Middle frontal gyrus (tissue), 1 donor: ENCODE data around the gene ARHGAP28.
"Not testable (repeated sequence)": the region's sequence is repeated elsewhere in the genome, so short reads cannot be mapped to it uniquely, and the experiment has no call there.

Experiments used
- DNase-seq: peaks from one replicate; pipeline ENCODE4 v3.0.0-alpha.2; 2015; ENCODE audit warnings: low spot score; ENCODE audit errors: extremely low spot score

The ARHGAP28 gene

GRCh38 chr18:6814882-6815425 lies 85.4 kb downstream of the ARHGAP28 start:
- DNase-seq: no peak

DNA sequence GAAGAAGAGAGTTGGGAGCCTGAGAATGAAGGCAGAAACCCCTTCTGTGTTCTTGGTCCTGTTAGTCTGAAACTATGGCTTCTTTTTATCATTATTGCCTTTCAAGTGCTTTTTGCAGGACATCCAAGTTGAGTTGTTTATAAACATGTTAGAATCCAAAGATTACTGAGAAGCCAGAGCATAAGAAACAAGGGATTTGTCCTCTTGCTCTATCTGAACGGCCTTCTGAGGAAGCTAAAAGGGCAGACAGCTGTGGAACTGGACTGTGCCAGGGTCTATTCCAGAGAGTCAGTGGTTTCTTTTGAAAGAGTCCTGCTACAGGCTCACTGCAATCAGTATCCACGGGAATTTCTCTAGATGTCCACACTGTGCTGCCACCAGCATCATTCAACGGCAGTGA lies 86.6 kb downstream of the ARHGAP28 start:
- DNase-seq: no peak

- no peak for DNase-seq
These were observed 89.8 kb downstream of the ARHGAP28 start for GRCh38 chr18:6819332-6819731.

DNA sequence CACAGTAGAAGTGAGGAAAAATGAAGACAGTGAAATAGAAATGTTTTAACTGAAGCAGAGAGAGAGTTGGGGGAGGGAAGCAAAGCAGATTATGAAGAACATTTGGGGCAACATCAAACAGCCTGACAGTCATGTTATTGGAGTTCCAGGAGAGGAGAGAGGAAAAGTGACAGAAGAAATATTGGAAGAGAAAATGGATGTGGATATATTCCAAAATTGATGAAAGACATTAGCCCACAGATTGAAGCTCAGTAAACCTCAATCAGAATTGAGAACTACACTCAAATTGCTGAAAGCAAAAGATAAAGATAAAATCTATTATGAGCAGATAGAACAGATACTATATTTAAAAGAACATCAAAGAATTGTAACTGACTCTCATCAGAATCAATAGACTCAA lies 90.8 kb downstream of the ARHGAP28 start:
- no peak for DNase-seq

DNA sequence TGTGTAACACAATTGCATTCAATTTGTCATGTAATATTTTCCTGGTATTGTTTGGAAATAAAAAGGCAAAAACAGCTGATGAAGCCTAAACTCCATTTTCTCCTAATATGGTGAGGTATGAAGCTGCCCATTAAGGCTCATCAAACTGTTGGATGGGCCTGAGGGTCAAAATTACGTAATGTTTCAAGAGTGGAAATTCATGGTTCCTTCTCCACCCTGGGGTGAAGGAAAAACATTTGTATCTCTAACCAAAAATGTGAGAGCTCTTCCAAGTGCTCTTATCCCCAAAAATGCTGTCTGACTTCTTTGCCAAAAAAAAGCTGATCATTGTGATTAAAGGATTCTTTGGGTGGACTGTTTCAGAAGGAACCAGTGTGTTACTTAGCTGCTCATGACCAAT lies 91.8 kb downstream of the ARHGAP28 start:
- no peak for DNase-seq

DNA sequence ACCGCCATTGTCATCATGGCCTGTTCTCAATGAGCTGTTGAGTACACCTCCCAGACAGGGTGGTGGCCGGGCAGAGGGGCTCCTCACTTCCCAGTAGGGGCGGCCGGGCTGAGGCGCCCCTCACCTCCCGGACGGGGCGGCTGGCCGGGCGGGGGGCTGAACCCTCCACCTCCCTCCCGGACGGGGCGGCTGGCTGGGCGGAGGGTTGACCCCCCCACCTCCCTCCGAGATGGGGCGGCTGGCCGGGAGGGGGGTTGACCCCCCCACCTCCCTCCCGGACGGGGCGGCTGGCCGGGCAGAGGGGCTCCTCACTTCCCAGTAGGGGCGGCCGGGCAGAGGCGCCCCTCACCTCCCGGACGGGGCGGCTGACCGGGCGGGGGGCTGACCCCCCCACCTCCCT lies 97.6 kb downstream of the ARHGAP28 start:
- not testable (repeated sequence) for DNase-seq

- not testable (repeated sequence) for DNase-seq
These were observed 98.0 kb downstream of the ARHGAP28 start for GRCh38 chr18:6827566-6827965.

- DNase-seq: no peak
These were observed 101.4 kb downstream of the ARHGAP28 start for GRCh38 chr18:6830916-6831315.

DNA sequence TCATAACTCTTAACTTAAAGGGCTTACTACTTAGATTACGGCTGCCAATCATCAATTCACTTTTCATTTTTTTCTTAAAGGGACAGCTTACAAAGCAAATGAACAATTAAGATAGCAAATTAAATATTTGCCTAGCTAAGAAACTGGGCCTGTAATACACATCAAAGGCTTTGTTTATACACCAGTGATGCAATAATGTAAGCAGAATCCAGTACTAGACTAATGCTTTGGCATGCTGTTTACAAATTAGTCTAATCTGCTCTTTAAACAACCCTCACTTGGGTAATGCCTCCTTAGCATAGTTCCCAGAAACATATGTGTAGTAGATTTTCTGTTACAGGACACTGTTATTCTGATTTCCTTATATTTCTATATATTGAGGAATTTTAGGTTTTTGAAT lies 105.8 kb downstream of the ARHGAP28 start:
- DNase-seq: no peak

GRCh38 chr18:6836331-6836730 lies 106.8 kb downstream of the ARHGAP28 start:
- DNase-seq: no peak

DNA sequence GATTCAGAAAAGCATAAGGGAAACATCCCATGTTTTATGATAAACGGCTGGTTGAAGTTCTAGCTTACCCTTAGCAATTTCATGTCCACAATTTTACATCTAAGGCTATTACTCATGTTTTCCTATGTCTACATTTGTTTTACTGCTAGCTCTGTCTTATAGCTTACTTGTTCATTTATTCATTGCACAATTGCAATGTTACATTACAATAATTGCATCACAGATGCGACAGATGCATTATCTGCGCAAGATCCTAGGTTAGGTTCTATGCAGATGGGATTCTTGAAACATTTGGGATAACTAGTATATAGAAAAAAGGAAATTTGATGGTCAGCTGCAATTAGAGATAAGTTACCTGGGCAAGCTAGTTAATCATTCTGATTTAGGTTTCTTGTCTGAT lies 108.4 kb downstream of the ARHGAP28 start:
- DNase-seq: no peak

DNA sequence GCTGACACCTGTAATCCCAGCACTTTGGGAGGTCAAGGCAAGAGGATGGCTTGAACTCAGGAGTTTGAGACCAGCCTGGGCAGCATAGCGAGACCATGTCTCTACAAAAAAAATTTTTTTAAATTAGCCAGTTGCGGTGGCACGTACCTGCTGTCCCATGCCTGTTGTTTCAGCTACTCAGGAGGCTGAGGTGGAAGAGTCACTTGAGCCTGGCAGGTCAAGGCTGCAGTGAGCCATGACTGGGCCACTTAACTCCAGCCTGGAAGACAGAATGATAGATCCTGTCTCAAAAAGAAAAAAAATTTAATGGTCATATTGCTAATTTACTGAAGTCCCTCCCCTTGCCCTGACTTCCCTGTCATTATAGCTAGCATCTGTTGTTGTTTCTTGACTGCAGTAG lies 112.6 kb downstream of the ARHGAP28 start:
- no peak for DNase-seq

DNA sequence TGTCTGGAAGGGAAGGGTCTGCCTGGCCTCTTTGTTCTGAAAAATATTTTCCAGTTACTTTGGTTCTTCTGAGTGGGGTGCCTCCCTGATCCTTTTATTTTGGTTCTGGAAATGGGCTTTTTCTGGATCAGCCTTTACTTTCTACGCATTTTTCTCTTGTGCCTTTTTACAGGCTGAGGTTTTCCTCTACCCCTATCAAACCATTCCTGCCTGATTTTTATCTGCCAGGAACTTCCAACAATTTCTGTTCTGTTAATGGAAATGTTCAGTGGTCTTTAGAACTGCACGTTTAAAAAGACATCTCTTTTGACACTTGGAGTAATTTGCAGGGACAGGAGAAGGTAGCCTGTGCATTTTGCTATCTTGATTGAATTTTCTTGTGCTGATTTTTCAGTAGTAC lies 113.8 kb downstream of the ARHGAP28 start:
- DNase-seq: no peak

DNA sequence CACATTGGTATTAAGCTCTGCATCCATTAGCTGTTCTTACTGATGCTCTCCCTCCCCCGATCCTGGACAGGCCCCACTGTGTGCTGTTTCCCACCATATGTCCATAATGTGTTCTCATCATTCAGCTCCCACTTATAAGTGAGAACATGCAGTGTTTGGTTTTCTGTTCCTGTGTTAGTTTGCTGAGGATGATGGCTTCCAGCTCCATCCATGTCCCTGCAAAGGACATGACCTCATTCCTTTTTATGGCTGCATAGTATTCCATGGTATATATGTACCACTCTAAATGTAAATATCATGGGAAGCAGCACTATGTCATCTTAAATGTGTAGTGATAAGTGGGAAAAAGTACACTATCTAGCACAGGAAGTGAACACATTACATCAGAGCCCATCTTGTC lies 116.0 kb downstream of the ARHGAP28 start:
- not testable (repeated sequence) for DNase-seq

- DNase-seq: no peak
These were observed 120.9 kb downstream of the ARHGAP28 start for GRCh38 chr18:6850396-6850795.

DNA sequence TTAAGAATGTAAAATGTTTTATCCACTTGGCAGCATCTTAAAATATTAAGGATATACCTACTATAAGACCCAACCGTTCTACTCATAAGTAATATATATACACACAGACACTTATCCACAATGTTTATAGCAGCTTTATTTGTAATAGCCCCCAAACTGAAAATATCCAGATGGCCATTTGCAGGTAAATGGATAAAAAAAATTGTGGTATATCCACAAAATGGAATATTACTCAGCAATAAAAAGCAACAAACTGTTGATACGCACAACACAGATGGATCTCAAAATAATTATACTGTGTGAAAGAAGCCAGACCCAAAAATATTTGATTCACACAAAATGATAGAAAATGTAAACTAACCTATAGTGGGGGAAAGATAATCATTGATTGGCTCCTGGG lies 122.0 kb downstream of the ARHGAP28 start:
- DNase-seq: no peak

- DNase-seq: no peak
These were observed 125.3 kb downstream of the ARHGAP28 start for GRCh38 chr18:6854811-6855210.

- DNase-seq: no peak
These were observed 126.3 kb downstream of the ARHGAP28 start for GRCh38 chr18:6855767-6856166.

DNA sequence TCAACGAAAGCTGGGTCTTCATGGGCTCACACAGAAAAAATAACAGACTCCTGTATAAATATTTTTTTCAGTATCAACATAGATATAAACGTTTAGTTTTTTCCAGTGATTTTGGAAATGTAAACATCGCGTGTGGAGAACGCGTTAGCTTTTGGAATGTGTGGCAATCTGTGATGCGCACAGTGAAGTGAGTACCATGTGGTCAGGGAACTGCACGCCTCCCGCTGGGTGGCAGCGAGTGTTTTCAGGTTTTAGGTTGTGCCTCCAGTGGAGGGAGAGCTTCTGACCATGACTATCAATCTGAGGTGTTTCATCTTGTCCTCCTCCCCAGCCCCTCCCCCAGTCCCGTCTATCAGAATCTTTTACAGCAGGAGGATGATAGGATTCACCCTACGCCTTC lies 127.8 kb downstream of the ARHGAP28 start:
- no peak for DNase-seq

DNA sequence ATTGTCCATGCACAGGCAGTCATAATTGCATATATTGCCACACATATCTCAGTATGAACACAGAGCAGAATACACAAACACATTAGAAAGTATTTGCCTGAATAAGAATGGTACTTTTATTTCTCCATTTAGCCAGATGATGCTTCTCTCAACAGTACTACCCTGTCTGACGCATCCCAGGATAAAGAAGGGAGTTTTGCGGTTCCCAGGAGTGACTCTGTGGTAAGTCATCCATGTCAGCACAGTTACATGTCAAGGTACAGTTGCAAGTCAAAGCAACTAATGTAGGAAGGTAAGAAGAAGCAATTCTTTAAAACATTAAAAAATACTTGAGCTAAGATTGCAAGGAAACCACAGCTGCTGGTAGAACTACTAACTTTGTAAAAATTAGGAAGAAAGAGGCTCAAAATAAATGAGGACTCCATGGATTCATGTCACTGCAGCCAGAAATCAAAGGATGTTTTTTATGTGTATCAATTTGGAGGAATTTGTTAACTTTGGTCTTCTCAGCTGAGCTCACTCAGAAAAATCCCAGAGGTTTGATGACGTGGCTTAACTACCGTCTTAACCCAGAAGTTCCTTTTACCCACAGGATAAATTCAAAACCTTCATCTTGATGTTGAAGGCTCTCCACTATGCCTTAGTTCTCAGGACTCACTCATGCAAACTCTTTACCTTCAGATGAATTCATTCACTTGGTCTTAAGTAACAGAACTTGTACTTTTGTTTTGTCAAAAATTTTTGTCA lies 130.3 kb downstream of the ARHGAP28 start:
- no peak for DNase-seq

DNA sequence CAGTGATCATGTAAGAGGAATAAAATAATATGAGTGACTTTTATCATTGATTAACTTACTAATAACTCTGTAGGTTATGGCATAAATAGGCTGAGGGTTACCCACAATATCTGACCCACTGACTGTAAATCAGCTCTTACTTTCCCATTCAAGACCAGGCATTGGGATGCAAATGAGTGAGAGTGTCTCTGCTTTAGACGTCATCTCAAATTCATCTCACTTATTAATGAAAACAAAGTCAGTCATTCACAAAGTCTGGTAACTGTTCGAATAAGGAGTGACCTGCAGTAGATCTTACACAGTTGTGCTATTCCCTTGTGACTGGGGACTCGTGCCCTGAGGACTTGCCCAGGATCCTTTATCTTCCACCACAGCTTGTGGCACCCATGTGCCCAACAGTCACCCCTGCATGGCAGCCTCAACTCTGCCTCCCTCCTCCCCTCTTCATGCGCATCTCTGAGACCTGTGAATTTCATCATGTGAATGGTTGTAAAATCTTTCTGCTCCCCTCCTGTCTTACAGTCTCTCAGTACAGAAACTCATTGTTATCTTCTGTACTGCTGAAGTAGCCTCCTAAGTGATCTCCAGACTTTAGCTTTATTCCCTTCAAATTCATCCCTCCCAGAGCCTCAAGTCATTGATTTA lies 131.4 kb downstream of the ARHGAP28 start:
- DNase-seq: no peak

DNA sequence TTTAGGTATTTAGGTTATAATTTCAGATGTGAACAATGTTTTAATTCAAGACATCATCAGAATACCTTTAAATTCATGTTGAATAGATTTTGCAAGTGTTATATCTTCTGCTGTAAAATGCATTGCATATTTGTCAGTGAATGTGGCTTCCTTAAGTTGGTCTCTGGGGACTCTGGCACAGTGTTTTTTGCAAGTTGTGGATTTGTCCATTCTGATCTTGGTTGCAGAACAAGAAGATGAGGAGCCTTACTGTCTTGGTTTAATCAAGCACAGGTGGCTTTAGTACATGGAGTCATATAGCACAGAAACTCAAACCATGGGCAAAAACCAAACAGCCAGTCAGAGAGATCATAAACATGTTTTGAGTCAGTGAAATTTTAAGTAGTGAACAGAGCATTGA lies 135.7 kb downstream of the ARHGAP28 start:
- no peak for DNase-seq

GRCh38 chr18:6866552-6867085 lies 137.1 kb downstream of the ARHGAP28 start:
- DNase-seq: no peak
